ENCODE data around the gene ORM1.
"Not testable (repeated sequence)": the region's sequence is repeated elsewhere in the genome, so short reads cannot be mapped to it uniquely, and the experiment has no call there.

ORM1 gene

GRCh38 chr9:114332474-114333040 is 9.7 kb downstream of the ORM1 start:
- H3K27me3 ChIP-seq (ENCODE audit: low read depth, low read length); H3K4me3 ChIP-seq (ENCODE audit: low read depth in 1 of 2, low read length in 2 of 2); H3K9me3 ChIP-seq (ENCODE audit: control insufficient read depth in 1 of 2, low read length in 2 of 2); H3K27ac ChIP-seq (ENCODE audit: low read length); H3K4me1 ChIP-seq (ENCODE audit: control insufficient read depth in 1 of 2, insufficient read depth in 2 of 2, low read length in 2 of 2): not testable (repeated sequence)
- H3K36me3 ChIP-seq (ENCODE audit: control insufficient read depth in 1 of 2, insufficient read depth in 2 of 2, low read length in 2 of 2): peaks cover 5 to 20% of the 10 kb centered on the region in 2 donors

GRCh38 chr9:114333718-114334117 is 10.8 kb downstream of the ORM1 start:
- H3K27ac ChIP-seq (ENCODE audit: low read length); H3K4me3 ChIP-seq (ENCODE audit: low read depth in 1 of 2, low read length in 2 of 2); H3K4me1 ChIP-seq (ENCODE audit: control insufficient read depth in 1 of 2, insufficient read depth in 2 of 2, low read length in 2 of 2); H3K9me3 ChIP-seq (ENCODE audit: control insufficient read depth in 1 of 2, low read length in 2 of 2); H3K27me3 ChIP-seq (ENCODE audit: low read depth, low read length): not testable (repeated sequence)
- H3K36me3 ChIP-seq (ENCODE audit: control insufficient read depth in 1 of 2, insufficient read depth in 2 of 2, low read length in 2 of 2): peaks cover 15 to 30% of the 10 kb centered on the region in 2 donors

- H3K27ac ChIP-seq (ENCODE audit: low read length): no peak overlapping the region
- H3K9me3 ChIP-seq (ENCODE audit: control insufficient read depth in 1 of 2, low read length in 2 of 2): no peaks in the 10 kb centered on the region
- no peaks in the 10 kb centered on the region for H3K27me3 ChIP-seq (ENCODE audit: low read depth, low read length)
- H3K36me3 ChIP-seq (ENCODE audit: control insufficient read depth in 1 of 2, insufficient read depth in 2 of 2, low read length in 2 of 2): peaks cover 23 to 37% of the 10 kb centered on the region in 2 donors
- H3K4me1 ChIP-seq (ENCODE audit: control insufficient read depth in 1 of 2, insufficient read depth in 2 of 2, low read length in 2 of 2): no peaks in the 10 kb centered on the region
- H3K4me3 ChIP-seq (ENCODE audit: low read depth in 1 of 2, low read length in 2 of 2): no peak overlapping the region
Measured at GRCh38 chr9:114334490-114334889, 11.6 kb downstream of the ORM1 start.

- no peaks in the 10 kb centered on the region for H3K9me3 ChIP-seq (ENCODE audit: control insufficient read depth in 1 of 2, low read length in 2 of 2)
Measured at GRCh38 chr9:114335745-114336144, 12.8 kb downstream of the ORM1 start.

GRCh38 chr9:114336157-114336556 is 13.3 kb downstream of the ORM1 start:
- H3K27me3 ChIP-seq (ENCODE audit: low read depth, low read length): no peaks in the 10 kb centered on the region
- H3K27ac ChIP-seq (ENCODE audit: low read length): no peak overlapping the region
- peaks cover 37 to 54% of the 10 kb centered on the region in 2 donors for H3K36me3 ChIP-seq (ENCODE audit: control insufficient read depth in 1 of 2, insufficient read depth in 2 of 2, low read length in 2 of 2)

More at GRCh38 chr9:114335745-114336144, 12.8 kb downstream of the ORM1 start:
- H3K27ac ChIP-seq (ENCODE audit: low read length): no peak overlapping the region
- no peaks in the 10 kb centered on the region for H3K27me3 ChIP-seq (ENCODE audit: low read depth, low read length)
- H3K36me3 ChIP-seq (ENCODE audit: control insufficient read depth in 1 of 2, insufficient read depth in 2 of 2, low read length in 2 of 2): peaks cover 33 to 50% of the 10 kb centered on the region in 2 donors
- no peak overlapping the region for H3K4me3 ChIP-seq (ENCODE audit: low read depth in 1 of 2, low read length in 2 of 2)
- H3K4me1 ChIP-seq (ENCODE audit: control insufficient read depth in 1 of 2, insufficient read depth in 2 of 2, low read length in 2 of 2): no peaks in the 10 kb centered on the region

GRCh38 chr9:114336699-114337395 is 13.9 kb downstream of the ORM1 start:
- H3K27me3 ChIP-seq (ENCODE audit: low read depth, low read length): no peaks in the 10 kb centered on the region
- peaks cover 42 to 61% of the 10 kb centered on the region in 2 donors for H3K36me3 ChIP-seq (ENCODE audit: control insufficient read depth in 1 of 2, insufficient read depth in 2 of 2, low read length in 2 of 2)
- no peak overlapping the region for H3K4me3 ChIP-seq (ENCODE audit: low read depth in 1 of 2, low read length in 2 of 2)

More at GRCh38 chr9:114336157-114336556, 13.3 kb downstream of the ORM1 start:
- Histone ChIP-seq H3K9me3 (ENCODE audit: control insufficient read depth in 1 of 2, low read length in 2 of 2) (no peaks in the 10 kb centered on the region), H3K4me1 (ENCODE audit: control insufficient read depth in 1 of 2, insufficient read depth in 2 of 2, low read length in 2 of 2) (no peaks in the 10 kb centered on the region), H3K4me3 (ENCODE audit: low read depth in 1 of 2, low read length in 2 of 2) (no peak overlapping the region)

GRCh38 chr9:114338187-114338586 is 15.3 kb downstream of the ORM1 start:
- H3K36me3 ChIP-seq (ENCODE audit: control insufficient read depth in 1 of 2, insufficient read depth in 2 of 2, low read length in 2 of 2): peaks cover 54 to 73% of the 10 kb centered on the region in 2 donors
- H3K4me1 ChIP-seq (ENCODE audit: control insufficient read depth in 1 of 2, insufficient read depth in 2 of 2, low read length in 2 of 2): no peaks in the 10 kb centered on the region
- no peaks in the 10 kb centered on the region for H3K27me3 ChIP-seq (ENCODE audit: low read depth, low read length)
- H3K27ac ChIP-seq (ENCODE audit: low read length): no peak overlapping the region
- H3K4me3 ChIP-seq (ENCODE audit: low read depth in 1 of 2, low read length in 2 of 2): no peak overlapping the region
- H3K9me3 ChIP-seq (ENCODE audit: control insufficient read depth in 1 of 2, low read length in 2 of 2): no peaks in the 10 kb centered on the region

More at GRCh38 chr9:114336699-114337395, 13.9 kb downstream of the ORM1 start:
- Histone ChIP-seq H3K9me3 (ENCODE audit: control insufficient read depth in 1 of 2, low read length in 2 of 2) (no peaks in the 10 kb centered on the region), H3K27ac (ENCODE audit: low read length) (no peak overlapping the region), H3K4me1 (ENCODE audit: control insufficient read depth in 1 of 2, insufficient read depth in 2 of 2, low read length in 2 of 2) (no peaks in the 10 kb centered on the region)

- no peak overlapping the region for H3K4me3 ChIP-seq (ENCODE audit: low read depth in 1 of 2, low read length in 2 of 2)
- no peaks in the 10 kb centered on the region for H3K9me3 ChIP-seq (ENCODE audit: control insufficient read depth in 1 of 2, low read length in 2 of 2)
- no peak overlapping the region for H3K27ac ChIP-seq (ENCODE audit: low read length)
- H3K4me1 ChIP-seq (ENCODE audit: control insufficient read depth in 1 of 2, insufficient read depth in 2 of 2, low read length in 2 of 2): peaks cover 0 to 5% of the 10 kb centered on the region in 2 donors
- peaks cover 64 to 84% of the 10 kb centered on the region in 2 donors for H3K36me3 ChIP-seq (ENCODE audit: control insufficient read depth in 1 of 2, insufficient read depth in 2 of 2, low read length in 2 of 2)
- H3K27me3 ChIP-seq (ENCODE audit: low read depth, low read length): no peaks in the 10 kb centered on the region
Measured at GRCh38 chr9:114339130-114339908, 16.4 kb downstream of the ORM1 start.

- Histone ChIP-seq H3K4me3 (ENCODE audit: low read depth in 1 of 2, low read length in 2 of 2) (no peak overlapping the region), H3K4me1 (ENCODE audit: control insufficient read depth in 1 of 2, insufficient read depth in 2 of 2, low read length in 2 of 2) (peaks cover 0 to 5% of the 10 kb centered on the region in 2 donors), H3K9me3 (ENCODE audit: control insufficient read depth in 1 of 2, low read length in 2 of 2) (no peaks in the 10 kb centered on the region), H3K36me3 (ENCODE audit: control insufficient read depth in 1 of 2, insufficient read depth in 2 of 2, low read length in 2 of 2) (peaks cover 72 to 90% of the 10 kb centered on the region in 2 donors), H3K27ac (ENCODE audit: low read length) (no peak overlapping the region), H3K27me3 (ENCODE audit: low read depth, low read length) (no peaks in the 10 kb centered on the region)
Measured at GRCh38 chr9:114341152-114341830, 18.4 kb downstream of the ORM1 start.

GRCh38 chr9:114341991-114342390 is 19.1 kb downstream of the ORM1 start:
- Histone ChIP-seq H3K4me3 (ENCODE audit: low read depth in 1 of 2, low read length in 2 of 2) (no peak overlapping the region), H3K27me3 (ENCODE audit: low read depth, low read length) (no peaks in the 10 kb centered on the region), H3K9me3 (ENCODE audit: control insufficient read depth in 1 of 2, low read length in 2 of 2) (no peaks in the 10 kb centered on the region), H3K4me1 (ENCODE audit: control insufficient read depth in 1 of 2, insufficient read depth in 2 of 2, low read length in 2 of 2) (peaks cover 0 to 5% of the 10 kb centered on the region in 2 donors), H3K36me3 (ENCODE audit: control insufficient read depth in 1 of 2, insufficient read depth in 2 of 2, low read length in 2 of 2) (peaks cover 76 to 93% of the 10 kb centered on the region in 2 donors), H3K27ac (ENCODE audit: low read length) (no peak overlapping the region)

Measured in muscle layer of duodenum (tissue), 2 donors.